MCF 10A (cell line): ENCODE measurements around the gene MICA. TPM values are rescaled to one million over a fixed set of nuclear protein-coding genes. Genes with fewer than 3 reads are reported as not detected.

Experiments used
- BruUV-seq: library from RNA; stranded (reverse); fragments of 400-500 nt; replicated peaks from 2 replicates; lab custom pipeline; 2021; lab: Mats Ljungman, UMichigan
- CTCF ChIA-PET: fragments of 300-600 bp; sonication (Branson Sonifier 250); formaldehyde crosslinking; extraction: SDS; loops from one replicate; lab custom pipeline; 2021; ENCODE audit warnings: antibody characterized with exemption, inconsistent platforms; lab: Yijun Ruan, JAX
- POLR2A ChIA-PET: fragments of 300-600, 350-650 bp; sonication (Branson Sonifier 250); formaldehyde crosslinking; extraction: SDS; loops from one replicate; lab custom pipeline; 2020; ENCODE audit warnings: antibody characterized with exemption, inconsistent platforms; lab: Yijun Ruan, JAX
- DNase-seq: peaks from one replicate; pipeline ENCODE4 v3.0.0-alpha.2; 2018; ENCODE audit not compliant: unreplicated experiment
- H3K27ac Mint-ChIP-seq: one replicate; pipeline ENCODE4 v1.8.0; 2022; ENCODE audit warnings: mild to moderate bottlenecking, low read depth, mixed read lengths; ENCODE audit not compliant: unreplicated experiment
- H3K27me3 Mint-ChIP-seq: one replicate; pipeline ENCODE4 v1.8.0; 2022; ENCODE audit warnings: mixed read lengths; ENCODE audit not compliant: insufficient read depth, unreplicated experiment
- H3K36me3 Mint-ChIP-seq: one replicate; pipeline ENCODE4 v1.8.0; 2022; ENCODE audit warnings: mild to moderate bottlenecking, moderate library complexity, mixed read lengths; ENCODE audit not compliant: insufficient read depth, unreplicated experiment
- H3K4me1 Mint-ChIP-seq: one replicate; pipeline ENCODE4 v1.8.0; 2022; ENCODE audit warnings: mixed read lengths; ENCODE audit not compliant: insufficient read depth, unreplicated experiment
- H3K4me3 Mint-ChIP-seq: one replicate; pipeline ENCODE4 v1.8.0; 2022; ENCODE audit warnings: mild to moderate bottlenecking, moderate library complexity, mixed read lengths; ENCODE audit not compliant: unreplicated experiment
- H3K9me3 Mint-ChIP-seq: one replicate; pipeline ENCODE4 v1.8.0; 2022; ENCODE audit warnings: mixed read lengths; ENCODE audit not compliant: unreplicated experiment
- intact Hi-C: fragments of 100-400 bp; cut with micrococcal nuclease; formaldehyde crosslinking; loops from 2 replicates; pipeline ENCODE4 v1.14.1; 2022
- microRNA-seq: library from miRNA; unstranded; fragments of <30 nt; microRNA quantifications from one replicate; pipeline ENCODE4 v1.2.0, GENCODE V29; 2022
- total RNA-seq: library from RNA; stranded (reverse); gene quantifications from 2 replicates; pipeline ENCODE4 v1.2.3, GENCODE V29; 2022
- TF ChIP-seq, protein P1 (sequence below): fragments of 200-600 bp; IDR thresholded peaks from one replicate; pipeline ENCODE4 v1.8.0; 2022; ENCODE audit warnings: antibody characterized with exemption, mild to moderate bottlenecking; ENCODE audit not compliant: unreplicated experiment

The MICA gene
- total RNA-seq, 1 experiment from 2014 or later: 18.0 TPM

- peaks cover 13% of the 10 kb centered on the region for H3K4me1 Mint-ChIP-seq
- no peaks in the 10 kb centered on the region for H3K9me3 Mint-ChIP-seq
- no peak for DNase-seq
- POLR2A ChIA-PET: no interaction called here
- no peaks in the 10 kb centered on the region for H3K27me3 Mint-ChIP-seq
- no peak overlapping the region for H3K4me3 Mint-ChIP-seq
- H3K27ac Mint-ChIP-seq: no peak overlapping the region
- no peaks in the 10 kb centered on the region for H3K36me3 Mint-ChIP-seq
- BruUV-seq: no TSS peak
- intact Hi-C loops: no loop called here
- TF ChIP-seq, protein P1, sequence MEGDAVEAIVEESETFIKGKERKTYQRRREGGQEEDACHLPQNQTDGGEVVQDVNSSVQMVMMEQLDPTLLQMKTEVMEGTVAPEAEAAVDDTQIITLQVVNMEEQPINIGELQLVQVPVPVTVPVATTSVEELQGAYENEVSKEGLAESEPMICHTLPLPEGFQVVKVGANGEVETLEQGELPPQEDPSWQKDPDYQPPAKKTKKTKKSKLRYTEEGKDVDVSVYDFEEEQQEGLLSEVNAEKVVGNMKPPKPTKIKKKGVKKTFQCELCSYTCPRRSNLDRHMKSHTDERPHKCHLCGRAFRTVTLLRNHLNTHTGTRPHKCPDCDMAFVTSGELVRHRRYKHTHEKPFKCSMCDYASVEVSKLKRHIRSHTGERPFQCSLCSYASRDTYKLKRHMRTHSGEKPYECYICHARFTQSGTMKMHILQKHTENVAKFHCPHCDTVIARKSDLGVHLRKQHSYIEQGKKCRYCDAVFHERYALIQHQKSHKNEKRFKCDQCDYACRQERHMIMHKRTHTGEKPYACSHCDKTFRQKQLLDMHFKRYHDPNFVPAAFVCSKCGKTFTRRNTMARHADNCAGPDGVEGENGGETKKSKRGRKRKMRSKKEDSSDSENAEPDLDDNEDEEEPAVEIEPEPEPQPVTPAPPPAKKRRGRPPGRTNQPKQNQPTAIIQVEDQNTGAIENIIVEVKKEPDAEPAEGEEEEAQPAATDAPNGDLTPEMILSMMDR: no peak
- CTCF ChIA-PET: no interaction called here
Observed at GRCh38 chr6:31464252-31465184, 61.1 kb downstream of the MICA start.

Small RNA genes within 50 kb of the gene (microRNA-seq; reads per million reads assigned to microRNA genes)
- not detected for gene MIR6891

Other genes with a start within 250 kb of the MICA start
- gene CCHCR1, start 245.8 kb upstream of the MICA start, total RNA-seq: 18.4 and 21.4 TPM in 2 replicates
- 3.6 and 6.5 TPM in 2 replicates for gene TCF19, start 245.0 kb upstream of the MICA start, total RNA-seq
- 1.5 and 2.0 TPM in 2 replicates for gene POU5F1, start 232.9 kb upstream of the MICA start, total RNA-seq
- 151 and 228 TPM in 2 replicates for gene HLA-C, start 131.5 kb upstream of the MICA start, total RNA-seq
- 87.4 and 180 TPM in 2 replicates for gene HLA-B, start 46.4 kb upstream of the MICA start, total RNA-seq
- gene MICB, start 94.5 kb downstream of the MICA start, total RNA-seq: 4.3 and 7.6 TPM in 2 replicates
- gene MCCD1, start 125.4 kb downstream of the MICA start, total RNA-seq: not detected in 2 replicates
- gene DDX39B, start 138.4 kb downstream of the MICA start, total RNA-seq: 551 and 565 TPM in 2 replicates
- gene ATP6V1G2, start 143.0 kb downstream of the MICA start, total RNA-seq: 1.2 and 2.4 TPM in 2 replicates
- gene NFKBIL1, start 144.0 kb downstream of the MICA start, total RNA-seq: 25.2 and 30.3 TPM in 2 replicates
- gene LTA, start 168.7 kb downstream of the MICA start, total RNA-seq: not detected in 2 replicates
- gene TNF, start 172.0 kb downstream of the MICA start, total RNA-seq: not detected in 2 replicates
- 0.37 TPM in 1 of 2 replicates, not detected in the other for gene LTB, start 178.8 kb downstream of the MICA start, total RNA-seq
- not detected in 2 replicates for gene LST1, start 182.7 kb downstream of the MICA start, total RNA-seq
- not detected in 2 replicates for gene NCR3, start 189.4 kb downstream of the MICA start, total RNA-seq
- not detected in 2 replicates for gene AIF1, start 211.6 kb downstream of the MICA start, total RNA-seq
- 247 and 266 TPM in 2 replicates for gene PRRC2A, start 217.1 kb downstream of the MICA start, total RNA-seq
- 290 and 291 TPM in 2 replicates for gene BAG6, start 249.1 kb downstream of the MICA start, total RNA-seq